Left ventricle myocardium inferior (tissue), 1 donor: ENCODE results near the gene CHRM4. TPM values are rescaled to one million over a fixed set of nuclear protein-coding genes. Genes with fewer than 3 reads are reported as not detected.

Experiments
- DNase-seq: peaks from one replicate; pipeline ENCODE4 v3.0.0-alpha.2; 2020
- H3K27ac ChIP-seq: fragments of 200-600 bp; replicated peaks from 2 replicates; pipeline ENCODE4 v1.8.0; 2021
- H3K27me3 ChIP-seq: fragments of 200-600 bp; 2 replicates; pipeline ENCODE4 v1.8.0; 2021; ENCODE audit warnings: low read depth
- H3K36me3 ChIP-seq: fragments of 200-600 bp; 2 replicates; pipeline ENCODE4 v1.8.0; 2021
- H3K4me1 ChIP-seq: fragments of 200-600 bp; 2 replicates; pipeline ENCODE4 v1.8.0; 2021
- H3K4me3 ChIP-seq: fragments of 200-600 bp; 2 replicates; pipeline ENCODE4 v1.8.0; 2021; ENCODE audit warnings: mild to moderate bottlenecking, moderate library complexity
- H3K9me3 ChIP-seq: fragments of 200-600 bp; replicated peaks from 2 replicates; pipeline ENCODE4 v1.8.0; 2021
- CTCF ChIP-seq: fragments of 200-600 bp; IDR thresholded peaks from 2 replicates; pipeline ENCODE4 v1.8.0; 2021; ENCODE audit warnings: antibody characterized with exemption, mild to moderate bottlenecking, borderline replicate concordance
- intact Hi-C: fragments of 100-400 bp; cut with micrococcal nuclease; formaldehyde crosslinking; loops from one replicate; pipeline ENCODE4 v1.11.0; 2022
- total RNA-seq: library from RNA; stranded (reverse); fragmentation: NEBNext Ultra II Directional; extraction: Animal tissue kit (Norgen Biotek cat#: 25700); gene quantifications from one replicate; pipeline ENCODE4 v1.2.1, GENCODE V29; 2021
- donor health status: DM: no; HTN: yes; CAD: no; lungs with severe emphysema.

CHRM4 gene
- total RNA-seq, 1 donor from 2014 or later: not detected

- Histone ChIP-seq H3K9me3 (no peaks in the 10 kb centered on the region), H3K4me1 (peaks cover 87% of the 10 kb centered on the region), H3K36me3 (no peaks in the 10 kb centered on the region), H3K4me3 (peak overlapping the region; percentile 84), H3K27ac (peak overlapping the region; percentile 96), H3K27me3 (no peaks in the 10 kb centered on the region)
- TF ChIP-seq CTCF: no peak
- intact Hi-C loops: no loop called here
- no peak for DNase-seq
These were observed 45.6 kb downstream of the CHRM4 start for GRCh38 chr11:46345881-46346484.

DNA sequence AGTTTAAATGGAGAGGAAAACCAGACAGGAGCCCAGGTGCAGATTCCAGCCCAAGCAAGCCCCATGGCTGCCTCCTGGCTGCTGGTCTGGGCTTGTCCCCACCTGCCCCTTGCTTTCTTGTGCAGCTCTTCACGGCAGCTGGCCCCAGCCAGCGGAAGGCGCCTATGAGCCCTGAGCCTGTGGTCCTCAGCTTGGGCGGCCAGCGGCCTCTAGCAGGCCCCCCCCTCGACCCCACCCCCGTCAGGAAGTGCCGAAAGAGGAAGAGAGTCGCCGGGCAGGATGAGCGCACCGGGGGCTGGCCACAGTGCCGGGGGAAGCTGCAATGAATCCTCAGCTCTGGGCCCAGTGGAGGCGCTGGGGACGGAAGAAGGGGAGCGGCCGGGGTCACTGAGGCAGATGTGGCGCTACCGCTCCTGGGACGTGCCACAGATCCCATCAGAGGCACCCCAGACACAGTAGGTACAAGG is 46.4 kb downstream of the CHRM4 start:
- Histone ChIP-seq H3K27ac (peak overlapping the region; percentile 96), H3K9me3 (no peaks in the 10 kb centered on the region), H3K4me3 (peak overlapping the region; percentile 84), H3K4me1 (peaks cover 88% of the 10 kb centered on the region), H3K27me3 (no peaks in the 10 kb centered on the region), H3K36me3 (no peaks in the 10 kb centered on the region)
- TF ChIP-seq CTCF: peak; percentile 16
- intact Hi-C loops: no loop called here
- DNase-seq: peak; percentile 75

GRCh38 chr11:46343520-46343919 is 48.1 kb downstream of the CHRM4 start:
- H3K27ac ChIP-seq: peak overlapping the region; percentile 96
- H3K4me1 ChIP-seq: peaks cover 88% of the 10 kb centered on the region
- TF ChIP-seq CTCF: no peak
- no peaks in the 10 kb centered on the region for H3K9me3 ChIP-seq
- intact Hi-C loops: no loop called here
- H3K4me3 ChIP-seq: no peak overlapping the region
- no peak for DNase-seq
- no peaks in the 10 kb centered on the region for H3K27me3 ChIP-seq
- H3K36me3 ChIP-seq: no peaks in the 10 kb centered on the region

DNA sequence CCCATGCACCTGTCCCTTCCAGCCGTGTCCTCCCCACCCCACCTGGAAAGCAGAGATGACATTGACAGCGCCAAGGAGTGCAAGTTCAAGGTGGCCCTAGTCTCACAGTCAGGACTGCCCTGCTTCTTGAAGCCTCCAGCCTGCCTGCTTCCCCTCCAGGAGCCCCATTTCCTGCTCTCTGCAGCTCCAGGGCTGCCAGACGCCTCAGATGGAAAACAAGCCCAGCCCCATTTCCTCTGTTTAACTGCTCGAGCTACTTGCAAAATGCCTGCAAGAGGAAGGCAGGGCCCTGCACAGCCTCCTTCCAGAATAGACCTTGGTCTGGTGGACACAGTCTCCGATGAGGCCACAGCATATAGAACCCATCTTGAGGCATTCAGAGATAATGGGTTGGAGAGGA is 49.3 kb downstream of the CHRM4 start:
- no peak overlapping the region for H3K4me3 ChIP-seq
- intact Hi-C loops: no loop called here
- H3K9me3 ChIP-seq: no peaks in the 10 kb centered on the region
- H3K27ac ChIP-seq: peak overlapping the region; percentile 96
- H3K4me1 ChIP-seq: peaks cover 88% of the 10 kb centered on the region
- no peak for TF ChIP-seq CTCF
- no peaks in the 10 kb centered on the region for H3K36me3 ChIP-seq
- no peaks in the 10 kb centered on the region for H3K27me3 ChIP-seq
- no peak for DNase-seq

DNA sequence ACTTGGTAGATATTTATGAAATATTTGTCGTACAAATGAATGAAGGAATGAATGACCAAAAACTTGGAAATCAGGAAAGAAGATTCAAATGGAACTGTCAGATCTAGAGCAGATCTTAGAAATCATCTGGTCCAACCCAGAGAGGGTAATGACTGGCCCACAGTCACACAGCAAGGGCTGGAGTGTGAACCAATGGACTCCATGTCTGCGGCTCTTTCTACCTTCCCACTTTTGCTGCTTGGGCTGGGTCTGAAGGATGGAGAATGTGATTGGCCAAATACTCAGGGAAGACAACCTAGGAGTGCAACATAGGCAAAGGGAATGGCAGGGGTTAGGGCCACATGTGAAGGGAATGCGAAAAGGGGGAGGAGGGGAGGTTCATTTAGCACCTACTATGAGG is 50.1 kb downstream of the CHRM4 start:
- Histone ChIP-seq H3K27me3 (no peaks in the 10 kb centered on the region), H3K4me1 (peaks cover 83% of the 10 kb centered on the region), H3K27ac (peak overlapping the region; percentile 96), H3K4me3 (no peak overlapping the region), H3K9me3 (no peaks in the 10 kb centered on the region), H3K36me3 (no peaks in the 10 kb centered on the region)
- no peak for TF ChIP-seq CTCF
- intact Hi-C loops: no loop called here
- DNase-seq: no peak

GRCh38 chr11:46339816-46340215 is 51.8 kb downstream of the CHRM4 start:
- TF ChIP-seq CTCF: no peak
- no peaks in the 10 kb centered on the region for H3K9me3 ChIP-seq
- H3K27me3 ChIP-seq: no peaks in the 10 kb centered on the region
- no peaks in the 10 kb centered on the region for H3K36me3 ChIP-seq
- intact Hi-C loops: no loop called here
- peak overlapping the region; percentile 57 for H3K4me3 ChIP-seq
- no peak for DNase-seq
- H3K27ac ChIP-seq: peak overlapping the region; percentile 96
- peaks cover 73% of the 10 kb centered on the region for H3K4me1 ChIP-seq
